ENCODE measurements around the gene ZNF212. TPM values are rescaled to one million over a fixed set of nuclear protein-coding genes. Genes with fewer than 3 reads are reported as not detected.

Gene ZNF212
- total and polyA plus RNA-seq, 2 donors = 5.9 to 16.7 TPM

GRCh38 chr7:149278396-149278795, 38.9 kb downstream of the ZNF212 start:
- Histone ChIP-seq H3K27me3 (ENCODE audit: control insufficient read depth in 2 of 2, insufficient read depth in 1 of 2, low read length in 1 of 2) (no peaks in the 10 kb centered on the region), H3K36me3 (ENCODE audit: control insufficient read depth in 2 of 2, insufficient read depth in 2 of 2, low read length in 1 of 2) (peaks cover 24% of the 10 kb centered on the region in 2 donors), H3K9me3 (ENCODE audit: control insufficient read depth in 2 of 2, insufficient read depth in 1 of 2, low read length in 1 of 2) (no peaks in the 10 kb centered on the region), H3K27ac (ENCODE audit: low read depth in 1 of 2, low read length in 1 of 2) (no peak overlapping the region), H3K4me1 (ENCODE audit: control insufficient read depth in 2 of 2, insufficient read depth in 2 of 2, low read length in 2 of 2) (peaks cover 0 to under 1% of the 10 kb centered on the region in 2 donors), H3K4me3 (ENCODE audit: low read length in 2 of 2) (no peak overlapping the region)
- DNase-seq (ENCODE audit: low read depth in 6 of 9, low spot score in 9 of 9) = no peak
- WGBS = 97% methylated on average over 11 of the region's 11 CpGs

GRCh38 chr7:149279111-149279743, 39.8 kb downstream of the ZNF212 start:
- peaks cover 24% of the 10 kb centered on the region in 2 donors for H3K36me3 ChIP-seq (ENCODE audit: control insufficient read depth in 2 of 2, insufficient read depth in 2 of 2, low read length in 1 of 2)
- WGBS = 98% methylated on average over 17 of the region's 17 CpGs
- H3K9me3 ChIP-seq (ENCODE audit: control insufficient read depth in 2 of 2, insufficient read depth in 1 of 2, low read length in 1 of 2) = no peaks in the 10 kb centered on the region
- H3K27ac ChIP-seq (ENCODE audit: low read depth in 1 of 2, low read length in 1 of 2) = no peak overlapping the region
- H3K27me3 ChIP-seq (ENCODE audit: control insufficient read depth in 2 of 2, insufficient read depth in 1 of 2, low read length in 1 of 2) = no peaks in the 10 kb centered on the region
- H3K4me3 ChIP-seq (ENCODE audit: low read length in 2 of 2) = no peak overlapping the region
- peaks cover 5 to 9% of the 10 kb centered on the region in 2 donors for H3K4me1 ChIP-seq (ENCODE audit: control insufficient read depth in 2 of 2, insufficient read depth in 2 of 2, low read length in 2 of 2)
- DNase-seq (ENCODE audit: low read depth in 6 of 9, low spot score in 9 of 9) = no peak

GRCh38 chr7:149280151-149280550, 40.7 kb downstream of the ZNF212 start:
- peaks cover 24% of the 10 kb centered on the region in 2 donors for H3K36me3 ChIP-seq (ENCODE audit: control insufficient read depth in 2 of 2, insufficient read depth in 2 of 2, low read length in 1 of 2)
- DNase-seq (ENCODE audit: low read depth in 6 of 9, low spot score in 9 of 9) = no peak
- WGBS = 99% methylated on average over 7 of the region's 9 CpGs

GRCh38 chr7:149280661-149281507, 41.4 kb downstream of the ZNF212 start:
- Histone ChIP-seq H3K4me1 (ENCODE audit: control insufficient read depth in 2 of 2, insufficient read depth in 2 of 2, low read length in 2 of 2) (peaks cover 20 to 25% of the 10 kb centered on the region in 2 donors), H3K27me3 (ENCODE audit: control insufficient read depth in 2 of 2, insufficient read depth in 1 of 2, low read length in 1 of 2) (peaks cover 0 to 6% of the 10 kb centered on the region in 2 donors), H3K27ac (ENCODE audit: low read depth in 1 of 2, low read length in 1 of 2) (no peak overlapping the region), H3K36me3 (ENCODE audit: control insufficient read depth in 2 of 2, insufficient read depth in 2 of 2, low read length in 1 of 2) (peaks cover 24% of the 10 kb centered on the region in 2 donors), H3K9me3 (ENCODE audit: control insufficient read depth in 2 of 2, insufficient read depth in 1 of 2, low read length in 1 of 2) (peaks cover 0 to 11% of the 10 kb centered on the region in 2 donors), H3K4me3 (ENCODE audit: low read length in 2 of 2) (no peak overlapping the region)
- no peak for DNase-seq (ENCODE audit: low read depth in 6 of 9, low spot score in 9 of 9)
- WGBS = 97% methylated on average over 8 of the region's 8 CpGs

More at GRCh38 chr7:149280151-149280550, 40.7 kb downstream of the ZNF212 start:
- Histone ChIP-seq H3K4me1 (ENCODE audit: control insufficient read depth in 2 of 2, insufficient read depth in 2 of 2, low read length in 2 of 2) (peaks cover 12 to 18% of the 10 kb centered on the region in 2 donors), H3K27me3 (ENCODE audit: control insufficient read depth in 2 of 2, insufficient read depth in 1 of 2, low read length in 1 of 2) (no peaks in the 10 kb centered on the region), H3K27ac (ENCODE audit: low read depth in 1 of 2, low read length in 1 of 2) (no peak overlapping the region), H3K9me3 (ENCODE audit: control insufficient read depth in 2 of 2, insufficient read depth in 1 of 2, low read length in 1 of 2) (peaks cover 0 to 6% of the 10 kb centered on the region in 2 donors), H3K4me3 (ENCODE audit: low read length in 2 of 2) (no peak overlapping the region)

- WGBS = 98% methylated on average over 59 of the region's 59 CpGs
- peaks cover 21 to 24% of the 10 kb centered on the region in 2 donors for H3K36me3 ChIP-seq (ENCODE audit: control insufficient read depth in 2 of 2, insufficient read depth in 2 of 2, low read length in 1 of 2)
- H3K4me3 ChIP-seq (ENCODE audit: low read length in 2 of 2) = no peak overlapping the region
- peaks cover 0 to 13% of the 10 kb centered on the region in 2 donors for H3K9me3 ChIP-seq (ENCODE audit: control insufficient read depth in 2 of 2, insufficient read depth in 1 of 2, low read length in 1 of 2)
- peaks cover 0 to 7% of the 10 kb centered on the region in 2 donors for H3K27me3 ChIP-seq (ENCODE audit: control insufficient read depth in 2 of 2, insufficient read depth in 1 of 2, low read length in 1 of 2)
- no peak for DNase-seq (ENCODE audit: low read depth in 6 of 9, low spot score in 9 of 9)
- no peak overlapping the region for H3K27ac ChIP-seq (ENCODE audit: low read depth in 1 of 2, low read length in 1 of 2)
- H3K4me1 ChIP-seq (ENCODE audit: control insufficient read depth in 2 of 2, insufficient read depth in 2 of 2, low read length in 2 of 2) = peaks cover 24 to 32% of the 10 kb centered on the region in 2 donors
These were observed 42.3 kb downstream of the ZNF212 start for GRCh38 chr7:149281508-149282330.

GRCh38 chr7:149282331-149282655, 42.8 kb downstream of the ZNF212 start:
- Histone ChIP-seq H3K27me3 (ENCODE audit: control insufficient read depth in 2 of 2, insufficient read depth in 1 of 2, low read length in 1 of 2) (peaks cover 0 to 7% of the 10 kb centered on the region in 2 donors), H3K27ac (ENCODE audit: low read depth in 1 of 2, low read length in 1 of 2) (no peak overlapping the region), H3K4me3 (ENCODE audit: low read length in 2 of 2) (no peak overlapping the region), H3K4me1 (ENCODE audit: control insufficient read depth in 2 of 2, insufficient read depth in 2 of 2, low read length in 2 of 2) (peaks cover 27 to 38% of the 10 kb centered on the region in 2 donors), H3K36me3 (ENCODE audit: control insufficient read depth in 2 of 2, insufficient read depth in 2 of 2, low read length in 1 of 2) (peaks cover 21 to 24% of the 10 kb centered on the region in 2 donors), H3K9me3 (ENCODE audit: control insufficient read depth in 2 of 2, insufficient read depth in 1 of 2, low read length in 1 of 2) (peaks cover 0 to 13% of the 10 kb centered on the region in 2 donors)
- WGBS = 95% methylated on average over 5 of the region's 5 CpGs
- DNase-seq (ENCODE audit: low read depth in 6 of 9, low spot score in 9 of 9) = no peak

- no peak overlapping the region for H3K4me3 ChIP-seq (ENCODE audit: low read length in 2 of 2)
- H3K4me1 ChIP-seq (ENCODE audit: control insufficient read depth in 2 of 2, insufficient read depth in 2 of 2, low read length in 2 of 2) = peaks cover 27 to 38% of the 10 kb centered on the region in 2 donors
- peaks cover 0 to 13% of the 10 kb centered on the region in 2 donors for H3K9me3 ChIP-seq (ENCODE audit: control insufficient read depth in 2 of 2, insufficient read depth in 1 of 2, low read length in 1 of 2)
- peaks cover 15 to 19% of the 10 kb centered on the region in 2 donors for H3K36me3 ChIP-seq (ENCODE audit: control insufficient read depth in 2 of 2, insufficient read depth in 2 of 2, low read length in 1 of 2)
- 99% methylated on average over 3 of the region's 3 CpGs for WGBS
- H3K27ac ChIP-seq (ENCODE audit: low read depth in 1 of 2, low read length in 1 of 2) = no peak overlapping the region
- H3K27me3 ChIP-seq (ENCODE audit: control insufficient read depth in 2 of 2, insufficient read depth in 1 of 2, low read length in 1 of 2) = peaks cover 0 to 7% of the 10 kb centered on the region in 2 donors
- DNase-seq (ENCODE audit: low read depth in 6 of 9, low spot score in 9 of 9) = no peak
These were observed 43.9 kb downstream of the ZNF212 start for GRCh38 chr7:149283321-149283720.

GRCh38 chr7:149284343-149284742, 44.9 kb downstream of the ZNF212 start:
- peaks cover 0 to 7% of the 10 kb centered on the region in 2 donors for H3K27me3 ChIP-seq (ENCODE audit: control insufficient read depth in 2 of 2, insufficient read depth in 1 of 2, low read length in 1 of 2)
- H3K4me1 ChIP-seq (ENCODE audit: control insufficient read depth in 2 of 2, insufficient read depth in 2 of 2, low read length in 2 of 2) = peaks cover 27 to 38% of the 10 kb centered on the region in 2 donors
- H3K4me3 ChIP-seq (ENCODE audit: low read length in 2 of 2) = peak overlapping the region in 1 of 2 donors; percentile 53
- peak; percentile 75 to 95 (median 86) for DNase-seq (ENCODE audit: low read depth in 6 of 9, low spot score in 9 of 9)
- peaks cover 6 to 9% of the 10 kb centered on the region in 2 donors for H3K36me3 ChIP-seq (ENCODE audit: control insufficient read depth in 2 of 2, insufficient read depth in 2 of 2, low read length in 1 of 2)
- peak overlapping the region; percentile 57 to 93 for H3K27ac ChIP-seq (ENCODE audit: low read depth in 1 of 2, low read length in 1 of 2)
- peaks cover 0 to 13% of the 10 kb centered on the region in 2 donors for H3K9me3 ChIP-seq (ENCODE audit: control insufficient read depth in 2 of 2, insufficient read depth in 1 of 2, low read length in 1 of 2)
- under 1% methylated on average over 3 of the region's 3 CpGs for WGBS

All from thymus (tissue), 11 donors.